ENCODE results near the gene TNK2.

DNA sequence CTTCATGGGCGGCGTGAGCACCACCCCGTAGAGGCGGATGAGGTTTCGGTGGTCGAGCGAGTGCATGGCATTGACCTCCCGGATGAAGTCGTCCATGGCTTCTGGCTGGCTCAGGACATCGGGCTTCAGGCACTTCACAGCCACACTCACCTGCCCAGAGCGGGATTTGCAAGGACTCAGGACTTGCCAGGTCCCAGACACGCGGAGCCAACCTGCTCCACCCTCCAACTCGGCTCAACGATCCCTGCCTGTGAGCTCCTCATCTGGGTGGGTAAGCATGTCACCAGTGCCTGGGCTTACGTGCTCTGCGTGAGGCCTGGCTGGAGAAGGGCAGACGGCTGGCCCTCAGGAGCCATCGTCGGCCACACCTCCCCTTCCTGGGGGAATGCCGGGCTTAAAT is 25.2 kb downstream of the TNK2 start:
- TF ChIP-seq TCF7L2 (IDR thresholded peaks at IDR 0.05; ENCODE audit: borderline replicate concordance, low read depth, low read length) (no peak), CTCF (tag by site-specific recombination; IDR thresholded peaks at IDR 0.05) (no peak), ZNF274 (IDR thresholded peaks at IDR 0.05; ENCODE audit: low read length) (no peak), ZNF274 (tag by site-specific recombination; IDR thresholded peaks at IDR 0.05; ENCODE audit: borderline replicate concordance) (no peak), ZNF701 (tag by site-specific recombination; IDR thresholded peaks at IDR 0.05) (no peak)

All from HEK293 (cell line).